ENCODE data around the gene UGT8. TPM values are rescaled to one million over a fixed set of nuclear protein-coding genes. Genes with fewer than 3 reads are reported as not detected.

UGT8 gene
- total RNA-seq, 1 experiment from 2014 or later, result 14.8 TPM

GRCh38 chr4:114691865-114692264 lies 93.3 kb downstream of the UGT8 start:
- Histone ChIP-seq H3K9me3 (ENCODE audit: control insufficient read depth in 1 of 2, insufficient read depth in 1 of 2, low read depth in 1 of 2, low read length in 2 of 2) (no peaks in the 10 kb centered on the region), H2AFZ (ENCODE audit: low read depth, low read length, poor library complexity, severe bottlenecking) (no peak overlapping the region), H3K4me1 (ENCODE audit: control insufficient read depth in 1 of 2, insufficient read depth in 2 of 2, low read length in 2 of 2) (no peaks in the 10 kb centered on the region), H4K20me1 (ENCODE audit: insufficient read depth) (no peaks in the 10 kb centered on the region), H3K4me2 (ENCODE audit: low read length) (no peak overlapping the region), H3K79me2 (ENCODE audit: insufficient read depth, low read length) (no peaks in the 10 kb centered on the region), H3K27me3 (ENCODE audit: insufficient read depth, low read length) (no peaks in the 10 kb centered on the region), H3K4me3 (replicated peaks in 1 of 2; ENCODE audit: low read depth in 1 of 2, low read length in 2 of 2) (no peak overlapping the region), H3K36me3 (ENCODE audit: control insufficient read depth in 1 of 2, insufficient read depth in 2 of 2, low read length in 2 of 2) (no peaks in the 10 kb centered on the region), H3K9ac (ENCODE audit: low read length) (no peak overlapping the region), H3K9me2 (ENCODE audit: insufficient read depth) (no peaks in the 10 kb centered on the region), H3K27ac (ENCODE audit: low read depth, low read length) (no peak overlapping the region)
- intact Hi-C loops (cut with micrococcal nuclease), result loop anchor here (10.0 kb wide), 3 partner anchors 737 to 1297 kb away; no protein-coding TSS in a partner anchor
- no peak for DNase-seq (ENCODE audit: low read depth, low spot score)
- TF ChIP-seq ZNF274 (IDR thresholded peaks at IDR 0.05; ENCODE audit: low read depth, low read length), result no peak
- TF ChIP-seq, protein P1, sequence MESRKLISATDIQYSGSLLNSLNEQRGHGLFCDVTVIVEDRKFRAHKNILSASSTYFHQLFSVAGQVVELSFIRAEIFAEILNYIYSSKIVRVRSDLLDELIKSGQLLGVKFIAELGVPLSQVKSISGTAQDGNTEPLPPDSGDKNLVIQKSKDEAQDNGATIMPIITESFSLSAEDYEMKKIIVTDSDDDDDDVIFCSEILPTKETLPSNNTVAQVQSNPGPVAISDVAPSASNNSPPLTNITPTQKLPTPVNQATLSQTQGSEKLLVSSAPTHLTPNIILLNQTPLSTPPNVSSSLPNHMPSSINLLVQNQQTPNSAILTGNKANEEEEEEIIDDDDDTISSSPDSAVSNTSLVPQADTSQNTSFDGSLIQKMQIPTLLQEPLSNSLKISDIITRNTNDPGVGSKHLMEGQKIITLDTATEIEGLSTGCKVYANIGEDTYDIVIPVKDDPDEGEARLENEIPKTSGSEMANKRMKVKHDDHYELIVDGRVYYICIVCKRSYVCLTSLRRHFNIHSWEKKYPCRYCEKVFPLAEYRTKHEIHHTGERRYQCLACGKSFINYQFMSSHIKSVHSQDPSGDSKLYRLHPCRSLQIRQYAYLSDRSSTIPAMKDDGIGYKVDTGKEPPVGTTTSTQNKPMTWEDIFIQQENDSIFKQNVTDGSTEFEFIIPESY (IDR thresholded peaks at IDR 0.05; ENCODE audit: extremely low read depth, insufficient replicate concordance, low read length), result no peak
- no peak for TF ChIP-seq SP1 (IDR thresholded peaks at IDR 0.05; ENCODE audit: low read depth)
- no peak for TF ChIP-seq POLR2AphosphoS5 (IDR thresholded peaks at IDR 0.05; ENCODE audit: low read depth, low read length)
- TF ChIP-seq EGR1 (IDR thresholded peaks at IDR 0.05; ENCODE audit: low read depth), result no peak
- no peak for TF ChIP-seq REST (IDR thresholded peaks at IDR 0.05; ENCODE audit: low read depth)
- TF ChIP-seq YY1 (IDR thresholded peaks at IDR 0.05; ENCODE audit: extremely low read depth, insufficient replicate concordance, low read depth, low read length), result no peak
- no peak for TF ChIP-seq ZFX (IDR thresholded peaks at IDR 0.05)
- TF ChIP-seq FOSL1 (IDR thresholded peaks at IDR 0.05; ENCODE audit: low read depth), result no peak
- no peak for TF ChIP-seq SRF (IDR thresholded peaks at IDR 0.05; ENCODE audit: low read depth)
- TF ChIP-seq MAX (IDR thresholded peaks at IDR 0.05), result no peak
- ChIA-PET POLR2A (no interaction called here), CTCF (no interaction called here), RAD21 (ENCODE audit: low non-redundant PET in 1 of 2, low total read pairs in 2 of 2, uncharacterized antibody in 2 of 2, unreplicated experiment in 2 of 2) (no interaction called here)
- ATAC-seq, result no peak
- BruUV-seq (replicated peaks), result no TSS peak

Data from HCT116 (cell line).